ENCODE data around the gene SPEF2.

SPEF2 gene, protein sequence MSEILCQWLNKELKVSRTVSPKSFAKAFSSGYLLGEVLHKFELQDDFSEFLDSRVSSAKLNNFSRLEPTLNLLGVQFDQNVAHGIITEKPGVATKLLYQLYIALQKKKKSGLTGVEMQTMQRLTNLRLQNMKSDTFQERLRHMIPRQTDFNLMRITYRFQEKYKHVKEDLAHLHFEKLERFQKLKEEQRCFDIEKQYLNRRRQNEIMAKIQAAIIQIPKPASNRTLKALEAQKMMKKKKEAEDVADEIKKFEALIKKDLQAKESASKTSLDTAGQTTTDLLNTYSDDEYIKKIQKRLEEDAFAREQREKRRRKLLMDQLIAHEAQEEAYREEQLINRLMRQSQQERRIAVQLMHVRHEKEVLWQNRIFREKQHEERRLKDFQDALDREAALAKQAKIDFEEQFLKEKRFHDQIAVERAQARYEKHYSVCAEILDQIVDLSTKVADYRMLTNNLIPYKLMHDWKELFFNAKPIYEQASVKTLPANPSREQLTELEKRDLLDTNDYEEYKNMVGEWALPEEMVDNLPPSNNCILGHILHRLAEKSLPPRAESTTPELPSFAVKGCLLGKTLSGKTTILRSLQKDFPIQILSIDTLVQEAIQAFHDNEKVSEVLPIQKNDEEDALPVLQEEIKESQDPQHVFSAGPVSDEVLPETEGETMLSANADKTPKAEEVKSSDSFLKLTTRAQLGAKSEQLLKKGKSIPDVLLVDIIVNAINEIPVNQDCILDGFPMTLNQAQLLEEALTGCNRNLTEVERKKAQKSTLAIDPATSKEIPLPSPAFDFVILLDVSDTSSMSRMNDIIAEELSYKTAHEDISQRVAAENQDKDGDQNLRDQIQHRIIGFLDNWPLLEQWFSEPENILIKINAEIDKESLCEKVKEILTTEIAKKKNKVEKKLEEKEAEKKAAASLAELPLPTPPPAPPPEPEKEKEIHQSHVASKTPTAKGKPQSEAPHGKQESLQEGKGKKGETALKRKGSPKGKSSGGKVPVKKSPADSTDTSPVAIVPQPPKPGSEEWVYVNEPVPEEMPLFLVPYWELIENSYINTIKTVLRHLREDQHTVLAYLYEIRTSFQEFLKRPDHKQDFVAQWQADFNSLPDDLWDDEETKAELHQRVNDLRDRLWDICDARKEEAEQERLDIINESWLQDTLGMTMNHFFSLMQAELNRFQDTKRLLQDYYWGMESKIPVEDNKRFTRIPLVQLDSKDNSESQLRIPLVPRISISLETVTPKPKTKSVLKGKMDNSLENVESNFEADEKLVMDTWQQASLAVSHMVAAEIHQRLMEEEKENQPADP (N-terminal part only)

DNA sequence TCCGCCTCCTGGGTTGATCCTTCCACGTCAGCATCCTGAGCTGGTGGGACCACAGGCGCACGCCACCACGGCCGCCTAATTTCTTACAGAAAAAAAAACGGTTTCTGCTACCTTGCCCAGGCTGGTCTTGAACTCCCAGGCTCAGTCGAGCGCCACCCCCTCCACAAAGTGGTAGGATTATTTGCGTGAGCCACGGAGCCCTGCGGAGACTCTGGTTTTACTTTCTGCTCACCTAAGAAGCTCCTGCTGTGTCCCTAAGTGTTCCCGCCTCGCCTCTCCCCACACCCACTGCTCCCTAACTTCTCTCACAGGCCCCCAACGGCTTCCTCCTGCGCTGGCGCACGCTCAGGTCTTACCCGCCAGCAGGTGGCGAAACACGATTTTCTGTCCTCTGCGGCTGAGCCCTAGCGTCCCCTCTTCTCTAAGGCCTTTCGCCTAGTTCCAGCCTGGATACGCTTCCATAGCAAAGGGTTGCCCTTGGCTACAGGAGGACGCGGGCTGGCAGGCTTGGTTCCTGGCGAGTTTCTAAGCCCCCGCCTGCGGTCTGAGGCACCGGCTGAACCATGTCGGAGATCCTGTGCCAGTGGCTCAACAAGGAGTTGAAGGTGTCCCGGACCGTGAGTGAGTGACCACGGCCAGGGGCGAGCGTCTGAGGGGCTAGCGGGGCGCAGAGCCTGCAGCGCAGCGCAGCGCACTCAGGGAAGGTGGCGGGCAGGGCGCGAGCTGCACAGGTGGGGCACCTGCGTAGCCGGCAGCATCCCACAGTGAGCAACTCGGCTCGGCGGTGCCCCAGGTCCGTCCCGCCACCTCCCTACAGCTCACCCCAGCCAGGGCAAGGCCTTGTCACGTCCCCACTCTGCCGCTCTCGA lies at the start of gene SPEF2:
SPEF2 (plus strand) TSS at position 429 of the 869 bp plus-strand sequence; CDS start at position 564, 135 bp downstream.
- DNase-seq = peak; percentile 84

DNA sequence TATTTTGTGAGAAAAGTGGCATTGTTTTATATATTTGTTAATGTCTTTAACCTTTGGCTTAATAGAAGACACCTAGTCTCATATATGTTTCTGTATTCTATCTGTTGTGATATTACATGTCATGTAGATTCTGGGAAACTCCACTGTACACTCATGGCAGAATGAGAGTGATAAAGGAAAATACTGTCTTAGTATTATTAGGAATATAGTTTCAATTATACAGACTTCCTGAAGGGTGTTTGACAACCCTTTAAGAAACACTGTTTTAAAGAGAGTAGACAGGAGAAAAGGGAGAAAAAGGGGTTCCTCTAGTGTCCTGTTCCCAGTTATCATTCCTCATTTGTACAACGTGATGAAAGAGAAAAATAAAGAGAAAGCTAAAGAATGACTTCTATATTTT lies 42.1 kb upstream of the SPEF2 start:
- DNase-seq = no peak

DNA sequence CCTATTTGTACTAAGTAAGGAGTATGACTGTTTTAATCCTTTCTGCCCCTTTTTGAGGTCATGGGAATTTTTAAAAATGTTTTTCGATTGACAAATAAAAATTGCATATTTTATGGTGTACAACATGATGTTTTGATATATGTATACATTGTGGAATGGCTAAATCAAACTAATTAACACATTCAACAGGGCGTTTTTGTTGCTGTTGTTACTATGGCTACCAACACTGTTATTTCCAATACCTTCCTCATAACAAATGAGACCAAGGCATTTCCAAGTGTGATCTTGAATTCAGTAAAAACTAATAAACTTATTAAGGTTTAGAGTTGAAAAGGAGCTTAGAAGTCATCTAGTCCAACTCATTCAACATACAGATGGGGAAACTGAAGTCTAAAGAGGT lies 30.2 kb upstream of the SPEF2 start:
- no peak for DNase-seq

DNA sequence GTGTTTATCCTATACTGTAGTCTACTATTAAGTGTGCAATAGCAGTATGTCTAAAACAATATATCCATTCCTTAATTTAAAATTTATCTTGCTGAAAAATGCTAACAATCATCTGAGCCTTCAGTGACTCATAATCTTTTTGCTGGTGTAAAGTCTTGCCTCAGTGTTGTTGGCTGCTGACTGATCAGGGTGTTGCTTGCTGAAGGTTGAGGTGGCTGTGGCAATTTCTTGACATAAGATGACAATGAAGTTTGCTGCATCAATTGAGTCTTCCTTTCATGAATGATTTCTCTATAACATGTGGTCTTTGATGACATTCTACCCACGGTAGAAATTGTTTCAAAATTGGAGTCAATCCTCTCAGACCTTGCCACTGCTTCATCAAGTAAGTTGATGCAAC lies 24.3 kb upstream of the SPEF2 start:
- DNase-seq = no peak

DNA sequence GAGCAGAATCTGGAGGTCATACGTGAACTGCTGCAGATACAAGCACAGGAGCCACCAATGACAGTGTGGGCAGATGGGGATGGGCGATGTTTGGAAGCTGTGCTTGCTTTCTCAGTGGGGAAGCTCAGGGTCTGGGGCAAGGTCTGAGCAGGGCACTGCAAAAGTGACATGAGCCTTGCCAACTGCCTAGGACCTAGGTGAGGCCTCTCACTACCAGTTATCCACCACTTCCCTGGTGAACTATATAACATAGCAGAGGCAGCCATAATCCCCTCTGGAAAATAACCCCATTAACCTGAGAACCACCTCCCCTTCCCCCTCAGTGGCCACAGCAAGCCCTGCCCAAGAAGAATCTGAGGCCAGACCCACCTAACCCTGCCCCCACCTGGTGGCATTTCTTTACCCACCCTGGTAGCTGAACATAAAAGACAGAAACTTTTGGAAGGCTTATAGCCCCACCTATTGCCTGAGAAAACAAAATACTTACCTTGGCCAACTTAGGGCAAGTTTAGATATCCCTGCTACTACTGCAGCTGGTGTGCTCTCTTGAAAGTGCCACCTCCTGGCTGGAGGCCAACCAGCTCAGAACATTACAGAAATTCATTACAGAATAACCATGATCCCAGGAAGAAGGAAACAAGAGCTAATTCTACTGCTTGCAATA lies 18.8 kb upstream of the SPEF2 start:
- DNase-seq = peak; percentile 11

DNA sequence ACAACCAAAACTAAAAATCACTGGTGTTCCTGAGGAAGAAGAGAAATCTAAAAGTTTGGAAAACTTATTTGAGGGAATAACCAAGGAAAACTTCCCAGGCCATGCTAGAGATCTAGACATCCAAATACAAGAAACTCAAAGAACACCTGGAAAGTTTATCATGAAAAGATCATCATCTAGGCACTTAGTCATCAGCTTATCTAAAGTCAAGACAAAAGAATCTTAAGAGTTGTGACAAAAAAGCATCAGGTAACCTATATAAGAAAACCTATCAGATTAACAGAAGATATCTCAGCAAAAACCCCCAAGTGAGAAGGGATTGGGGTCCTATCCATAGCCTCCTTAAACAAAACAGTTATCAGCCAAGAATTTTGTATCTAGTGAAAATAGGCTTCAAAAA lies 17.1 kb upstream of the SPEF2 start:
- DNase-seq = no peak

DNA sequence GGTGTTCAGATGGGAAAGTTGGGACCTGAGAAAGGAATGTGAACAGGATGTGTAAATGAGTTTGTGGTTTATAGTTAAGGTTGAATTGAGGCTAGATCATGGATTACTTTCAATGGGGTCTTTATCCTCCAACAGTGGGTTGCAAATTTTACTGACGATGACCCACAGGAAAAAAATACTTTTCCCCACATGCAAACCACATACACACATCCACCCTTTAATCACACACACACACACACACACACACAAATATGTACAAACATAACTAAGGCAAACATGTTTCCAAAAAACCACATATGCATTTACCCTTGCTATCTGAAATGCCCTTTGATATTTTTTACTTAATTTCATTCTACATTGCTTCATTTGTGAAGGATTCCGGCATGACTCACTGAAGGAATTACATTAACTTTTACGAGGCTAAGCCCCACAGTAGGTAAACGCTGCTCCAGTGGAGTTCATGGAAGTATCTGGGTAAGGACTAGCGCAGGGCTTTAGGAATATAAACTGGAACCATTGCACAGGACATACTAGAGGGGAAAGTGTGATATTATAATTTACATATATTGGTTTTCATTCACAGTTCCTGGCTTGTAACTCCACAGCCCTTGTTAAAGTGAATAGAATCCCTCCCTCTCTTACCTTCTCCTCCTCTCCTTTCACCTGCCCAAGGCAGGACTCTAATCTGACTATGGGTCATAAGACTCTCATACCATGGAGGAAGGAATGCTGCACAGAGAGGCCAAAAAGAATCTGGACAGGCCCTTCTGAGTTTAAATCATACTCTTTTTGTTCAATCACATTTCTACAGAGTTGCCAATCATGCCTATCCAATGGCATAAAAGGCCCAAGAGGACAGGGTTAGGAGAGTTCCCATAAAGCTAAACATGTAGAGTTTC lies 8.5 kb upstream of the SPEF2 start:
- DNase-seq = no peak

DNA sequence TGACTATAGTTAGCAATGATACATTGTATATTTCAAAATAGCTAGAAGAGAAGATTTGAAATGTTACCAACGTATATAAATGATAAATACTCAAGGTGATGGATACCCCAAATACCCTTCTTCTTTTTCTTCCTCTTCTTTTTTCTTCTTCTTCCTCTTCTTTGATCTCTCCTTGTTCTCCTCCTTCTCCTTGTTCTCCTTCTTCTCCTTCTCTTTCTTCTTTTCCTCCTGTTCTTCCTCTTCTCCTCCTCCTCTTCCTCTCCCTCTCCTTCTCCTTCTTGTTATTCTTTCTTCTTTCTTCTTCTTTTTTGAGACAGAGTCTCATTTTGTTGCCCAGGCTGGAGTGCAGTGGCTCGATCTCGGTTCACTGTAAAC lies 616 bp upstream of the SPEF2 start:
- no peak for DNase-seq

DNA sequence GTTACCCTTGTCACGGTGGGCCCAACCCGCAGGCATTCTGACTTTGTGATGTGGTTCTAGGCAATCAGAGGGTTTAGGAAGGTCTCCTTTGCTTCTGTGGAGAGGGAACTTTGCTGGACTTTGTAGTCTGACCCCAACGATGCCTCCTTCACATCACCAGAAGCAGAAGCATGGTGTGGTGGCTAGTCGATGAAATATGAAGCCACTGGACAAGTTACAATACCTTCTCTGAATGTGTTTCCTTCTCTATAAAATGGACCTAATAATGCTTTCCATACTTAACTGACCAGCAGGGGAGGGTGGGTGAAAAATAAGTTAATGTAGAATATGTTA lies 607 bp downstream of the SPEF2 start:
- peak; percentile 1 for DNase-seq

DNA sequence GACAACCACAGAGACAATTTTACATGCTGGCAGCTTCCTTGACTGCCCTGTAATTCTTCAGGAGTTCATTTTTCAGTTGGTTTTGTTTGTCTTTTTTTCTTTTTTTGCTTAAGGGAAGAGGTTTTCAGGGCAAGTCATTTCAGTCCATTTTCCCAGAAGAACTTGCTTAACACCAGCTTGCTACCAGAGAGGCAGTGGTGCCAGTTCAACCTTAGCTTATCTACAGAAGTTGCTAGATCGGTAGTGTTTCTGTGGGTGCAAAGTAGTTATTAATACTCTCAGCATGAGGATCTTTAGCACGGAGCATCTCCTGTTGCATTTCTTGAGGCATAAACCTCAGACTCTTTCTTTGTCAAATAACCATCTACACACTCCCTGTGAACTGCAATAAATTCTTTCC lies 1.1 kb downstream of the SPEF2 start:
- DNase-seq = no peak

DNA sequence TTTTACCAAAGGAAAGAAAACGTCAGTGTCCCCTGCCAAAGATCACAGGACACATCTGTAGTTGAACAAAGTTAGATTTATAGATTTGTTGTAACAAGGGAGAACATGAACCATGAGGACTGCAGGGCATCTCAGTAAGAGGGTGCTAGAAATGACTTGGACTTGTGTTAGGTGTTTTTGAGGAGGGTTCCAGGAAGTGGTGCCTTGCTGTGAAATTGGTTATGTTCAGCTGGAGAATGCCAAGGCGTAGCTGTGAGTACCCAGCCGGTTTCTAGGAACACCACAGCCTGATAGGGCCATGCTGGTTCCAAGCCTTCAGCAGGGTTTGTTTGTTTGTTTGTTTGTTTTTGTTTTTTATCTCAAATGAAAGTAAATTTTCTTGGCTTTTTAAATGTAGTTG lies 5.3 kb downstream of the SPEF2 start:
- no peak for DNase-seq

DNA sequence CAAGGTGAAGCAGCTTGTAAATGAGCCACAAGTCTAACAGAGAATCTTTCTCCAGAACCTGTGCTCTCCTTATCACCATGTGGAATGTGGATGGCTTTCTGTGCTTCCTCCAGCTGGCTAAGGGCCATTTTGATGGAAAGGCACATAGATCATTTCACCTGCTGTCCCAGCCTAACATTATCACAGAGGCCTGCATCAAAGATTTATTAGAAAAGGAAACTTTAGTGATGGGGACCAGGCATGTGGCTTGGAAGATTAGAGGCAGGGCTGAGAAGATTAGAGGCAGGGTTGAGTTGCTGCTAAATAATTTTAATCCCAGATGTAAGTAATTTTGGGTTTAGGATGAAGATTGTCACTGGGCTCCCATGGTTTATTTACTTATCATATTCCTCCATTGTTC lies 6.3 kb downstream of the SPEF2 start:
- no peak for DNase-seq

DNA sequence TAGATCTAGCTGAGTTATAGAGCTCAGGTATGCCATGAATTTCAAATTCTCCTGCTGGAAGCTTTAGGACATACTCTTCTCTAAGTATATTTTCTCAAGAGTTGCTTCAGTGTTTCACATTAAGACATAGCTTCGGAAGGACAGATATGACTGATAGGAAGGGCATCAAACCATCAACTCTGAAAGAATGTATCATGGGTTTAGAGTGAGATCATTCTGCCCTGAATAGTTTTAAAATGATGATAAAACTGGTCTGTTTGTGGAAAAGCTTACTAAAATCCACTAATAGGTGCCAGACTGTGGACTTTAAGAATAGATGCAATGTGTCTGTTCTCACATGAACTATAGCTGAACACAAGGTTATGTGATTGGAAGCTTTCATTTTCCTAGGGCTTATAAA lies 8.4 kb downstream of the SPEF2 start:
- peak; percentile 15 for DNase-seq

DNA sequence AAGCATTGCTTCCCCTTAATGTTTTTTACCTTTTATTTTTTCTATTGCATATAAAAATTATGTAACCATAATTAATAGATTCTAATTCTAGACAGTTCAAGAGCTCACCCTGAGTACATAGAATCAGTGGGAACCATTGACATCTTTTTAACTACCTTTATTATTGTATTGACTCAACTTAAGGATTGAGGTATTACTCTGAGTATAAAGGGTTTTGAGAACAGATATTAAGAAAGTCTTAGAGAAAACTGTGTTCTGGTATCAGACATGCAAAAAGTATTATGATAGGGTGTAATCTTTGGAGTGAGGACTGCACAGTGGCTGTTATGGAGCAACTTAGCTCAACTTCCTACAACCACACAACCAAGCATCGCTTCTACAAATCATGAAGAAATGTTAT lies 8.9 kb downstream of the SPEF2 start:
- peak; percentile 14 for DNase-seq

DNA sequence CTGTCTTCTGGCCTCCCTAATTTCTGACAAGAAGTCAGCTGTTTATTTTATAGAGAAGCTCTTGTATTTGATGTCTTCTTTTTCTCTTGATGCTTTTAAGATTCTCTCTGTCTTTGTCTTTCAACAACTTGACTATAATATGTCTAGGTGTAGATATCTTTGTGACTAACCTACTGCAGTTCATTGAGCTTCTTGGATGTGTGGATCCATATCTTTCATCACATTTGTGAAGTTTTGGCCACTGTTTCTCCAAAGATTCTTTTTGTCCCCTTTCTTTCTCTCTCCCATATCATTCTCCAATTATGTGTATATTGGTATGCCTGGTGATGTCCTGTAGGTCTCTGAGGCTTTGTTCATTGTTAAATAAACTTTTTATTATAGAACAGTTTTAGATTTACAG lies 16.7 kb downstream of the SPEF2 start:
- no peak for DNase-seq

DNA sequence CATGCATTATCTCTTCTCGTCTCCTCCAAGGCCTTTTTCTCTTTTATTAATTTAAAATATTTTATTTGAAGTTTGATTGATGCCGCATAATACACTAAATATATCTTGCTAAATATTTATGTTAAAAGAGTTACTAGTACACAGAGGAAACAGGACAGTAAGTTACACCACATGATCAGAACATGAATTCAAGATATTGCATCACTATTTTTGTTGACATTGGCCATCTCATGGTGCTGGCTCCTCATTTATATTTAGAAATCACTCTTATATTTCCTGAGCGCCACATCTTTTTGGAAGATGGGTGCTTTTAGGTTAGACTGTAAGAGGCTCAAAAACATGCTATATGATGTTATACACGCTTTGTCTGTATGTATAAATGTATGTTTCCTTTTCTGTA lies 23.0 kb downstream of the SPEF2 start:
- no peak for DNase-seq

DNA sequence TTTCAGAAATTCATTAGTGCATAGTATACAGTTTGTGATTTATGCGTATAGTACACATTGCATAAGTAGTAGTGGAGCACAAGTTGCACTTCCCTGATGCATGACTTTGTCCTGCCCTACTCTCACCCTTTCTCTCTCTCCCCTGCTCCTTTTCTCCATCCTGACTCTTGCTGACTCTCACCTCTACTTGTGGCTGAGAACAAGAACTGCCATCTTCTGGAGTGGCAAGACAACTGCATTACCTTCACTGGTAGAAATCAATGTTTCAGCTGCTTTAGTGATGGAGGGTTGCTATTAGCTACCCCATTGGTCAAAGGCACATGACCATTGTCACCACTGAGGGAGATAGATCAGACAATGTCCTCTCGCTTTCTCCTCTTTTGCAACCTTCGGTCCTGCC lies 26.9 kb downstream of the SPEF2 start:
- DNase-seq = no peak

DNA sequence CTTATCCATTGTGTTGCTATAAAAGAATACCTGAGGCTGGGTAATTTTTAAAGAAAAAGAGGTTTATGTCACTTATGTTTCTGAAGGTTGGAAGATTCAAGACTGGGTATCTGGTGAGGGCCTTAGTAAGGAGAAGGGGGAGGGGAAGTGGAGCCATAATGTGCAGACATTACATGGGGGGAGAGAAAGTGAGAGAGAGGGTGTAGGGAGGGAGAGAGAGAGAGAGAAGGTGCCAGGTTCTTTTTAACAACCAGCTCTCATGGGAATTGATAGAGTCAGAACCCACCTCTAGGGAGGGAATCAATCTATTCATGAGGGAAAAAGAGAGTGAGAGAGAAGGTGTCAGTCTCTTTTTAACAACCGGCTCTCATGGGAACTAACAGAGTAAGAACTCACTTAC lies 29.5 kb downstream of the SPEF2 start:
- no peak for DNase-seq

DNA sequence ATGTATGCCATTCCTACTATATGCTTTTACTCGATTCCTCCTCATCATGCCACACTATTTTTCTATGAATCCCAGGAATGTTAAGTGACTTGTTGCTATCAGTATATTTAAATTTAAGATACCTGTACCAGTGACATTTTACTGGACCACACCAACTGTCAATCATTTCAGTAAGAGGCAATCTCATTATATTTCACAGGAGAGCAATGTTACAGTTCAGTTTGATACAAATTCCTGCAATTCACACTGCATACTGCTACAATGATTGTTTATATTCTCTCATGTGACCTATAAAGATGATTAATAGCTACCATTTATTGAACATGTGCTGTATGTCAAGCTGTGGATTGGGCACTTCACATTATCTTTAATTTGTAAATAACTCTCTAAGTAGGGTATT lies 30.0 kb downstream of the SPEF2 start:
- DNase-seq = no peak

DNA sequence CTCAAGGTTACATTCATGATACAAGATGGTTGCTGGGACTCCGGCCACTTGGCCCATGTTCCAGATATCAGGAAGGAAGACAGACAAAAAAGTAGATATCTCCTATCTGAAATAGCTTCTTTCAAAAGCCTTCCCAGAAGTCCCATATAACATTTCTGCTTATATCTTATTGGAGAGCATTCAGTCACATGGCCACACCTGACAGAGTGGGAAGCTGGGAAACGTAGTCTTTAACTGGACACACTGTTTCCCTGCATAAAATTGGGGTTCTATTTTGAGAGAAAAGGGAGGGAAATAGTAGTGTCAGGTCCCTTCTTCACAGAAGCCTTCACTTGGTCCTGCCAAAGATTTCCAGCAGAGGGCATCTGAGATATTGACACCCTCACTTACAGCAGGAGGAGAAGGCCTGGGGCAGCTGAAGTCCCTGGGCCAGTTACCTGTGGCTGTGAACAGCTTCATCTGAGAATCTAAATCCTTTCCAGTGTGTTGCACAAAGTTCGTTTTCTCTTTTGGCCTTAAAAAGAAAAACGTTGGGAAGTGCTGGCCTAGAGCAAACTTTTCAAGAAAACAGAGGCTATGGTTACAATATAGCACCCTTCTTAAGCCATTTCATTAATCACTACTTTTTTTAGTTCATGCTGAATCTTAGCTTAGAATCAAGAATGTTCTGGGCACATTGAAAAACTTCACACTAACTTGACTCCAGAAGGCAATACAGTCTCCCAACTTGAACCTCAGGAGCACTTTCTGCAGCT lies 33.5 kb downstream of the SPEF2 start:
- DNase-seq = peak; percentile 62

Measured in inflammatory macrophage treated with lipopolysaccharide for 4 hours (primary cell).